Neural cell (in vitro differentiated cells): ENCODE results near the gene ABCA4. TPM values are rescaled to one million over a fixed set of nuclear protein-coding genes. Genes with fewer than 3 reads are reported as not detected.

Experiments
- H2AFZ ChIP-seq: fragments of 200-600, 300-800 bp; sonication (generic), shearing (Covaris generic); 2 replicates; pipeline ENCODE4 v1.6.0; 2014; ENCODE audit warnings: low read depth, mild to moderate bottlenecking, antibody characterized with exemption, low read length, moderate library complexity
- H3F3A ChIP-seq: fragments of 200-600 bp; shearing (Covaris generic); 2 replicates; pipeline ENCODE4 v1.6.1; 2016; ENCODE audit warnings: mild to moderate bottlenecking, moderate library complexity, mixed read lengths, antibody characterized with exemption, low read length; ENCODE audit not compliant: insufficient read depth, poor library complexity, severe bottlenecking
- H3K27ac ChIP-seq: fragments of 200-600, 300-800 bp; sonication (generic), shearing (Covaris generic); 2 replicates; pipeline ENCODE4 v1.5.1; 2014; ENCODE audit warnings: mild to moderate bottlenecking, low read length, moderate library complexity
- H3K27me3 ChIP-seq: fragments of 300-800, 200-600 bp; sonication (generic), shearing (Covaris generic); 2 replicates; pipeline ENCODE4 v1.6.0; 2014; ENCODE audit warnings: mild to moderate bottlenecking, low read depth, low read length, moderate library complexity; ENCODE audit not compliant: insufficient read depth
- H3K36me3 ChIP-seq: fragments of 300-800, 200-600 bp; sonication (generic), shearing (Covaris generic); 2 replicates; pipeline ENCODE4 v1.5.1; 2014; ENCODE audit warnings: mild to moderate bottlenecking, antibody characterized with exemption, low read length, moderate library complexity; ENCODE audit not compliant: insufficient read depth
- H3K4me2 ChIP-seq: fragments of 300-800, 200-600 bp; sonication (generic), shearing (Covaris generic); 2 replicates; pipeline ENCODE4 v1.6.0; 2014; ENCODE audit warnings: mild to moderate bottlenecking, low read length
- H3K4me3 ChIP-seq: fragments of 300-800, 200-600 bp; sonication (generic), shearing (Covaris generic); 2 replicates; pipeline ENCODE4 v1.5.1; 2014; ENCODE audit warnings: mild to moderate bottlenecking, low read length, moderate library complexity
- H3K79me2 ChIP-seq: fragments of 200-600 bp; shearing (Covaris generic); replicated peaks from 2 replicates; pipeline ENCODE4 v1.6.0; 2014; ENCODE audit warnings: mild to moderate bottlenecking, low read length, moderate library complexity; ENCODE audit not compliant: insufficient read depth
- H3K9ac ChIP-seq: fragments of 300-800, 200-600 bp; sonication (generic), shearing (Covaris generic); 2 replicates; pipeline ENCODE4 v1.6.1; 2016; ENCODE audit warnings: mild to moderate bottlenecking, low read length, mixed read lengths
- H3K9me2 ChIP-seq: fragments of 200-600 bp; shearing (Covaris generic); 2 replicates; pipeline ENCODE4 v1.6.1; 2016; ENCODE audit warnings: mild to moderate bottlenecking, low read length, mixed read lengths; ENCODE audit not compliant: insufficient read depth
- H3K9me3 ChIP-seq: fragments of 200-600, 300-800 bp; sonication (generic), shearing (Covaris generic); 2 replicates; pipeline ENCODE4 v1.6.1; 2016; ENCODE audit warnings: mild to moderate bottlenecking, mixed run types, low read length, moderate library complexity, mixed read lengths
- H4K20me1 ChIP-seq: fragments of 200-600 bp; shearing (Covaris generic); 2 replicates; pipeline ENCODE4 v1.6.1; 2016; ENCODE audit warnings: mild to moderate bottlenecking, mixed run types; ENCODE audit not compliant: insufficient read depth
- EP300 ChIP-seq: fragments of 450-650 bp; conservative IDR thresholded peaks from 2 replicates; pipeline ENCODE4 v1.6.1; 2014; ENCODE audit warnings: antibody characterized with exemption, mild to moderate bottlenecking, moderate library complexity; ENCODE audit not compliant: poor library complexity, severe bottlenecking
- EZH2 ChIP-seq: fragments of 200-600, 300-800 bp; shearing (Covaris generic), sonication (generic); IDR thresholded peaks from 2 replicates; pipeline ENCODE4 v1.6.1; 2014; ENCODE audit warnings: antibody characterized with exemption, low read length, borderline replicate concordance, mild to moderate bottlenecking; ENCODE audit not compliant: insufficient read depth, poor library complexity, severe bottlenecking
- MXI1 ChIP-seq: fragments of 450-650 bp; conservative IDR thresholded peaks from 2 replicates; pipeline ENCODE4 v1.6.1; 2014; ENCODE audit warnings: antibody characterized with exemption, mild to moderate bottlenecking; ENCODE audit not compliant: poor library complexity, severe bottlenecking
- POLR2AphosphoS5 ChIP-seq: IDR thresholded peaks from 2 replicates; pipeline ENCODE4 v1.6.1; 2012
- RAD21 ChIP-seq: fragments of 450-650 bp; conservative IDR thresholded peaks from 2 replicates; pipeline ENCODE4 v1.6.1; 2014; ENCODE audit warnings: antibody characterized with exemption, mild to moderate bottlenecking, moderate library complexity
- SMC3 ChIP-seq: fragments of 450-650 bp; conservative IDR thresholded peaks from 2 replicates; pipeline ENCODE4 v1.6.1; 2014; ENCODE audit warnings: antibody characterized with exemption, mild to moderate bottlenecking, moderate library complexity; ENCODE audit not compliant: poor library complexity
- TAF1 ChIP-seq: IDR thresholded peaks from 2 replicates; pipeline ENCODE4 v1.6.1; 2012; ENCODE audit warnings: low read depth
- polyA plus RNA-seq: library from polyadenylated mRNA; depleted of rRNA; stranded (reverse); fragments of >200 nt; gene quantifications from 2 replicates; pipeline ENCODE4 v1.2.3, GENCODE V29; 2014
- TF ChIP-seq, protein P1 (sequence below): fragments of 450-650 bp; IDR thresholded peaks from 2 replicates; pipeline ENCODE4 v1.5.1; 2014; ENCODE audit warnings: antibody characterized with exemption, mild to moderate bottlenecking, moderate library complexity; ENCODE audit not compliant: poor library complexity, severe bottlenecking
- TF ChIP-seq, protein P2 (sequence below): IDR thresholded peaks from 2 replicates; pipeline ENCODE4 v1.6.1; 2012; ENCODE audit warnings: borderline replicate concordance

The ABCA4 gene
- polyA plus RNA-seq, 1 donor from 2014 or later, result not detected

- Histone ChIP-seq H2AFZ (no peak overlapping the region), H3K27me3 (no peaks in the 10 kb centered on the region), H3K9me2 (no peaks in the 10 kb centered on the region), H4K20me1 (no peaks in the 10 kb centered on the region), H3K4me2 (no peak overlapping the region), H3K4me3 (no peak overlapping the region), H3F3A (no peaks in the 10 kb centered on the region), H3K9ac (no peak overlapping the region), H3K27ac (no peak overlapping the region), H3K79me2 (no peaks in the 10 kb centered on the region), H3K9me3 (no peaks in the 10 kb centered on the region), H3K36me3 (no peaks in the 10 kb centered on the region)
- TF ChIP-seq RAD21 (no peak), POLR2AphosphoS5 (no peak), EZH2 (no peak), TAF1 (no peak), SMC3 (no peak), MXI1 (no peak), EP300 (no peak)
- TF ChIP-seq, protein P1, sequence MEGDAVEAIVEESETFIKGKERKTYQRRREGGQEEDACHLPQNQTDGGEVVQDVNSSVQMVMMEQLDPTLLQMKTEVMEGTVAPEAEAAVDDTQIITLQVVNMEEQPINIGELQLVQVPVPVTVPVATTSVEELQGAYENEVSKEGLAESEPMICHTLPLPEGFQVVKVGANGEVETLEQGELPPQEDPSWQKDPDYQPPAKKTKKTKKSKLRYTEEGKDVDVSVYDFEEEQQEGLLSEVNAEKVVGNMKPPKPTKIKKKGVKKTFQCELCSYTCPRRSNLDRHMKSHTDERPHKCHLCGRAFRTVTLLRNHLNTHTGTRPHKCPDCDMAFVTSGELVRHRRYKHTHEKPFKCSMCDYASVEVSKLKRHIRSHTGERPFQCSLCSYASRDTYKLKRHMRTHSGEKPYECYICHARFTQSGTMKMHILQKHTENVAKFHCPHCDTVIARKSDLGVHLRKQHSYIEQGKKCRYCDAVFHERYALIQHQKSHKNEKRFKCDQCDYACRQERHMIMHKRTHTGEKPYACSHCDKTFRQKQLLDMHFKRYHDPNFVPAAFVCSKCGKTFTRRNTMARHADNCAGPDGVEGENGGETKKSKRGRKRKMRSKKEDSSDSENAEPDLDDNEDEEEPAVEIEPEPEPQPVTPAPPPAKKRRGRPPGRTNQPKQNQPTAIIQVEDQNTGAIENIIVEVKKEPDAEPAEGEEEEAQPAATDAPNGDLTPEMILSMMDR, result no peak
- TF ChIP-seq, protein P2, sequence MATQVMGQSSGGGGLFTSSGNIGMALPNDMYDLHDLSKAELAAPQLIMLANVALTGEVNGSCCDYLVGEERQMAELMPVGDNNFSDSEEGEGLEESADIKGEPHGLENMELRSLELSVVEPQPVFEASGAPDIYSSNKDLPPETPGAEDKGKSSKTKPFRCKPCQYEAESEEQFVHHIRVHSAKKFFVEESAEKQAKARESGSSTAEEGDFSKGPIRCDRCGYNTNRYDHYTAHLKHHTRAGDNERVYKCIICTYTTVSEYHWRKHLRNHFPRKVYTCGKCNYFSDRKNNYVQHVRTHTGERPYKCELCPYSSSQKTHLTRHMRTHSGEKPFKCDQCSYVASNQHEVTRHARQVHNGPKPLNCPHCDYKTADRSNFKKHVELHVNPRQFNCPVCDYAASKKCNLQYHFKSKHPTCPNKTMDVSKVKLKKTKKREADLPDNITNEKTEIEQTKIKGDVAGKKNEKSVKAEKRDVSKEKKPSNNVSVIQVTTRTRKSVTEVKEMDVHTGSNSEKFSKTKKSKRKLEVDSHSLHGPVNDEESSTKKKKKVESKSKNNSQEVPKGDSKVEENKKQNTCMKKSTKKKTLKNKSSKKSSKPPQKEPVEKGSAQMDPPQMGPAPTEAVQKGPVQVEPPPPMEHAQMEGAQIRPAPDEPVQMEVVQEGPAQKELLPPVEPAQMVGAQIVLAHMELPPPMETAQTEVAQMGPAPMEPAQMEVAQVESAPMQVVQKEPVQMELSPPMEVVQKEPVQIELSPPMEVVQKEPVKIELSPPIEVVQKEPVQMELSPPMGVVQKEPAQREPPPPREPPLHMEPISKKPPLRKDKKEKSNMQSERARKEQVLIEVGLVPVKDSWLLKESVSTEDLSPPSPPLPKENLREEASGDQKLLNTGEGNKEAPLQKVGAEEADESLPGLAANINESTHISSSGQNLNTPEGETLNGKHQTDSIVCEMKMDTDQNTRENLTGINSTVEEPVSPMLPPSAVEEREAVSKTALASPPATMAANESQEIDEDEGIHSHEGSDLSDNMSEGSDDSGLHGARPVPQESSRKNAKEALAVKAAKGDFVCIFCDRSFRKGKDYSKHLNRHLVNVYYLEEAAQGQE, result no peak
These were observed 109.8 kb downstream of the ABCA4 start for GRCh38 chr1:94011129-94011528.

GRCh38 chr1:94009304-94009703 is 111.6 kb downstream of the ABCA4 start:
- TF ChIP-seq, protein P2, result no peak
- no peak for TF ChIP-seq RAD21
- TF ChIP-seq, protein P1, result no peak
- no peak for TF ChIP-seq EP300
- TF ChIP-seq EZH2, result no peak
- TF ChIP-seq MXI1, result no peak
- no peaks in the 10 kb centered on the region for H3K79me2 ChIP-seq
- no peaks in the 10 kb centered on the region for H3F3A ChIP-seq
- no peaks in the 10 kb centered on the region for H3K36me3 ChIP-seq
- H3K27ac ChIP-seq, result no peak overlapping the region
- H3K9ac ChIP-seq, result no peak overlapping the region
- H3K9me2 ChIP-seq, result no peaks in the 10 kb centered on the region
- H3K27me3 ChIP-seq, result no peaks in the 10 kb centered on the region
- no peaks in the 10 kb centered on the region for H3K9me3 ChIP-seq
- H2AFZ ChIP-seq, result no peak overlapping the region
- no peak overlapping the region for H3K4me3 ChIP-seq
- no peak overlapping the region for H3K4me2 ChIP-seq
- no peaks in the 10 kb centered on the region for H4K20me1 ChIP-seq
